Measurements from ENCODE around the gene ZFP37.

GRCh38 chr9:112997236-112997941 lies 59.1 kb downstream of the ZFP37 start:
- no peak for TF ChIP-seq JUN (IDR thresholded peaks at IDR 0.05)
- no peak for TF ChIP-seq RFX5 (IDR thresholded peaks at IDR 0.05)
- no peak for TF ChIP-seq MAX (IDR thresholded peaks at IDR 0.05)
